Measurements from ENCODE around the gene TIAM1. TPM values are rescaled to one million over a fixed set of nuclear protein-coding genes. Genes with fewer than 3 reads are reported as not detected.

TIAM1 gene
- total and polyA plus RNA-seq, 2 donors from 2014 or later, result 4.6 to 30.0 TPM

DNA sequence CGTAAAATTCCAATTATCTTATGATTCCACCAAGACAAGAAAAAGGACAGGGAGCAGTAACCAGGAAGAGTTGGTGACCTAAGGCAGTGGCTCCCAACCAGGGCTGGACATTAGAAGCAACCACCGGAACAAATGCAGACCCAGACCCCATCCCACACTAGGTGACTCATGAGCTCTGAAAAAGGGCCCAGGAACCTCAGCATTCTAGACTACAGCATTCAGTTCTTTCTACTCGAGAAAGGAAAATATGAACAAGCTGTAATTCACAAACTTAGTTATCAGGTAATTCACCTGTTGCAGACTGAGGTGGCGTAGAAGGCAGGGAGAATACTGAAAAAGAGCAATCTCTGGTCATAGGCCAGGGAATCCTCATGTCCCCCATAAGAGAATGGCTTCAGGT, 167.3 kb downstream of the TIAM1 start:
- TF ChIP-seq, protein P1, sequence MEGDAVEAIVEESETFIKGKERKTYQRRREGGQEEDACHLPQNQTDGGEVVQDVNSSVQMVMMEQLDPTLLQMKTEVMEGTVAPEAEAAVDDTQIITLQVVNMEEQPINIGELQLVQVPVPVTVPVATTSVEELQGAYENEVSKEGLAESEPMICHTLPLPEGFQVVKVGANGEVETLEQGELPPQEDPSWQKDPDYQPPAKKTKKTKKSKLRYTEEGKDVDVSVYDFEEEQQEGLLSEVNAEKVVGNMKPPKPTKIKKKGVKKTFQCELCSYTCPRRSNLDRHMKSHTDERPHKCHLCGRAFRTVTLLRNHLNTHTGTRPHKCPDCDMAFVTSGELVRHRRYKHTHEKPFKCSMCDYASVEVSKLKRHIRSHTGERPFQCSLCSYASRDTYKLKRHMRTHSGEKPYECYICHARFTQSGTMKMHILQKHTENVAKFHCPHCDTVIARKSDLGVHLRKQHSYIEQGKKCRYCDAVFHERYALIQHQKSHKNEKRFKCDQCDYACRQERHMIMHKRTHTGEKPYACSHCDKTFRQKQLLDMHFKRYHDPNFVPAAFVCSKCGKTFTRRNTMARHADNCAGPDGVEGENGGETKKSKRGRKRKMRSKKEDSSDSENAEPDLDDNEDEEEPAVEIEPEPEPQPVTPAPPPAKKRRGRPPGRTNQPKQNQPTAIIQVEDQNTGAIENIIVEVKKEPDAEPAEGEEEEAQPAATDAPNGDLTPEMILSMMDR (IDR thresholded peaks at IDR 0.05; ENCODE audit: borderline replicate concordance, extremely low read depth, insufficient read depth), result no peak
- DNase-seq (no peak), FAIRE-seq (no peak)
- intact Hi-C loops (cut with DNase I), result no loop called here
- Histone ChIP-seq H3K27ac (ENCODE audit: low read depth in 2 of 2, low read length in 2 of 2) (no peak overlapping the region), H3K27me3 (ENCODE audit: control insufficient read depth, insufficient read depth, low read length) (no peaks in the 10 kb centered on the region), H3K9ac (ENCODE audit: low read length in 3 of 3) (no peak overlapping the region), H3K36me3 (ENCODE audit: control insufficient read depth in 2 of 3, insufficient read depth in 3 of 3, low read length in 3 of 3) (no peaks in the 10 kb centered on the region), H3K9me3 (ENCODE audit: control insufficient read depth in 2 of 3, insufficient read depth in 1 of 3, low read length in 3 of 3) (no peaks in the 10 kb centered on the region), H3K4me3 (ENCODE audit: low read length in 3 of 3) (no peak overlapping the region), H3K4me1 (ENCODE audit: control insufficient read depth in 2 of 3, insufficient read depth in 2 of 3, low read depth in 1 of 3, low read length in 3 of 3) (peaks cover 0 to 8% (median 0%) of the 10 kb centered on the region in 3 donors)

DNA sequence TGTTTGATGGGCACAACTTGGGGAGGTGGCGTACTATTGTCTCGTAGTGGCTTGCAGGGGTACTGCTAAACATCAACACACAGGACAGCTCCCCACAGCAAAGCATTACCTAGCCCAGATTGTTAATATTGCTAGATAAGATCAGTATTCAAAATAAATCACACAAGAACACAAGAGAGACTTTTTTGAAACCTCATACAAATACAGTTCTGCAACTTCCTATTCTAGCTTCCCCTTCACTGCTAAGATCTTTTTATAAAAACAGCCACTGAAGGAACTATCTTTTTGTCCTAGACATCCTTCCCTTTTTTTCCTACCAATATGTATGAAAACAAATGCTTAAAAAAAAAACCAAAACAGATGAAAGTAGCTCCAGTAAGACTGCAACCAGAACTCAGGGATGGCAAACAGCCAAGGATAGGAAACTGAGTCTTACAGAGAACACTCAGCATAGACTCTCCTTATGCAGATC, 167.9 kb downstream of the TIAM1 start:
- no peak overlapping the region for H3K9ac ChIP-seq (ENCODE audit: low read length in 3 of 3)
- DNase-seq, result no peak
- no peaks in the 10 kb centered on the region for H3K36me3 ChIP-seq (ENCODE audit: control insufficient read depth in 2 of 3, insufficient read depth in 3 of 3, low read length in 3 of 3)
- FAIRE-seq, result no peak
- H3K4me1 ChIP-seq (ENCODE audit: control insufficient read depth in 2 of 3, insufficient read depth in 2 of 3, low read depth in 1 of 3, low read length in 3 of 3), result peaks cover 0 to 8% (median 0%) of the 10 kb centered on the region in 3 donors
- H3K27me3 ChIP-seq (ENCODE audit: control insufficient read depth, insufficient read depth, low read length), result no peaks in the 10 kb centered on the region
- intact Hi-C loops (cut with DNase I), result no loop called here
- no peaks in the 10 kb centered on the region for H3K9me3 ChIP-seq (ENCODE audit: control insufficient read depth in 2 of 3, insufficient read depth in 1 of 3, low read length in 3 of 3)
- H3K27ac ChIP-seq (ENCODE audit: low read depth in 2 of 2, low read length in 2 of 2), result no peak overlapping the region
- no peak overlapping the region for H3K4me3 ChIP-seq (ENCODE audit: low read length in 3 of 3)
- TF ChIP-seq, protein P1 (IDR thresholded peaks at IDR 0.05; ENCODE audit: borderline replicate concordance, extremely low read depth, insufficient read depth), result no peak

DNA sequence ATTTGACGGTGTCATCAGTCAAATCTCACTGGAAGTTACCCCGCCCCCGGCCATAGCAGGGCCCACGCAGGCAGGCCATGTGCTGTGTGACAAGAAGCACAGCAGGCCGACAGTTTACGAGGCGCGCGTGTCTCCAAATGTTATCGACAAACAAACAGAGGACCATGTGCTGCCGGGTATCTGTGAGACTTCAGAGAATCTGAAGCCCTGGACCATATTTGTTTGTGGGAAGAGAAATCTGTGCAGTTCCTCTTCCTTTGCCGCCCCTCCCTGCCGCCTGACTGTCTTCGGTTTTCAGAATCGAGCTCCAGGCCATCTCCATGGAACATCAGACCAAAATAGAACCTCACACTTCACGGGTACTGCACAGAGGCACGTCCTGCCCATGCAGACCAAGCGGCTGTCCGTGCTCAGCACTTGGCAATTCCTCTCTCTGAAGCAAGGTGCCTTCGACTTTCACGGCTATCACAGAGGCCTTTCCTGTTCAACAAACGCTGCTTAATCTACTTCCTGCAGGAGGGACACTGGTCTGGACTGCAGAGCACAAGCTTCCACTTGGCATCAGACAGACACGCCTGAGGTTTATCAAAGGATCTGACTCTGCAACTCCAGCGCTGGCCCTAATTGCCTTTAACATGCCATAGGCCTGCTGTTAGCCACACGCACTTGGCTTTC, 170.0 kb downstream of the TIAM1 start:
- DNase-seq, result peak in 4 of 5 donors; percentile 29 to 52 (median 38)

More for the DNA sequence above, 170.0 kb downstream of the TIAM1 start:
- Histone ChIP-seq H3K27me3 (ENCODE audit: control insufficient read depth, insufficient read depth, low read length) (no peaks in the 10 kb centered on the region), H3K9me3 (ENCODE audit: control insufficient read depth in 2 of 3, insufficient read depth in 1 of 3, low read length in 3 of 3) (no peaks in the 10 kb centered on the region), H3K27ac (ENCODE audit: low read depth in 2 of 2, low read length in 2 of 2) (no peak overlapping the region), H3K36me3 (ENCODE audit: control insufficient read depth in 2 of 3, insufficient read depth in 3 of 3, low read length in 3 of 3) (no peaks in the 10 kb centered on the region), H3K9ac (ENCODE audit: low read length in 3 of 3) (no peak overlapping the region), H3K4me3 (ENCODE audit: low read length in 3 of 3) (no peak overlapping the region), H3K4me1 (ENCODE audit: control insufficient read depth in 2 of 3, insufficient read depth in 2 of 3, low read depth in 1 of 3, low read length in 3 of 3) (peaks cover 0 to 8% (median 0%) of the 10 kb centered on the region in 3 donors)
- intact Hi-C loops (cut with DNase I), result no loop called here
- TF ChIP-seq, protein P1 (IDR thresholded peaks at IDR 0.05; ENCODE audit: borderline replicate concordance, extremely low read depth, insufficient read depth), result no peak
- FAIRE-seq, result no peak

Data from kidney (tissue), 14 donors.